Endothelial cell of umbilical vein (primary cell): ENCODE results near the gene VPS9D1. TPM values are rescaled to one million over a fixed set of nuclear protein-coding genes. Genes with fewer than 3 reads are reported as not detected.

Experiments used
- BruUV-seq: library from RNA; stranded (reverse); fragments of 400-500 nt; replicated peaks from 2 replicates; lab custom pipeline; 2021; lab: Mats Ljungman, UMichigan
- CTCF ChIA-PET: fragments of 300-600, 350-600 bp; sonication (Branson Sonifier 250); formaldehyde crosslinking; loops from one replicate; lab custom pipeline; 2021; ENCODE audit warnings: antibody characterized with exemption, inconsistent platforms; lab: Charles Lee
- POLR2A ChIA-PET: fragments of 300-600, 350-600 bp; sonication (Branson Sonifier 250); formaldehyde crosslinking; loops from one replicate; lab custom pipeline; 2021; ENCODE audit warnings: antibody characterized with exemption, inconsistent platforms; lab: Charles Lee
- DNase-seq: peaks from one replicate; pipeline ENCODE4 v3.0.0-alpha.2; 2011; ENCODE audit warnings: low read depth, low spot score
- FAIRE-seq: peaks from 2 replicates; lab custom pipeline; 2011; peaks lifted over from hg19 to GRCh38; lab: Jason Lieb, UNC
- H2AFZ ChIP-seq: 2 replicates; pipeline ENCODE4 v1.6.0; 2012; ENCODE audit warnings: low read depth, low read length, control low read depth, inconsistent platforms
- H3K27ac ChIP-seq: 2 replicates; pipeline ENCODE4 v1.5.1; 2011; ENCODE audit warnings: low read depth, mild to moderate bottlenecking, control low read depth, low read length, moderate library complexity; ENCODE audit not compliant: insufficient read depth
- H3K27me3 ChIP-seq, 2 experiments: 2 replicates each; pipeline versions ENCODE4 v1.6.0 to v1.6.1; 2011; ENCODE audit warnings: low read length in 2 of 2, mixed read lengths in 1 of 2; ENCODE audit not compliant: control insufficient read depth in 2 of 2, insufficient read depth in 2 of 2
- H3K36me3 ChIP-seq, 2 experiments: 2 replicates in 1 of 2; 3 replicates in 1 of 2; pipeline ENCODE4 v1.5.1; 2011; ENCODE audit warnings: low read length in 2 of 2, mild to moderate bottlenecking in 1 of 2, moderate library complexity in 1 of 2; ENCODE audit not compliant: control insufficient read depth in 2 of 2, insufficient read depth in 2 of 2; ENCODE audit errors: extremely low read depth in 1 of 2
- H3K4me1 ChIP-seq: 3 replicates; pipeline ENCODE4 v1.5.1; 2011; ENCODE audit warnings: mild to moderate bottlenecking, low read length; ENCODE audit not compliant: control insufficient read depth, insufficient read depth; ENCODE audit errors: extremely low read depth
- H3K4me2 ChIP-seq: 2 replicates; pipeline ENCODE4 v1.6.1; 2011; ENCODE audit warnings: low read length, control low read depth, mixed read lengths; ENCODE audit not compliant: insufficient read depth
- H3K4me3 ChIP-seq, 3 experiments: fragments of 200-600 bp in 1 of 3; sonication (generic), shearing (Covaris generic) in 1 of 3; replicated peaks in 1 of 3; 2 replicates each; pipeline ENCODE4 v1.5.1; 2011 to 2016; ENCODE audit warnings: control low read depth in 3 of 3, low read length in 3 of 3, mild to moderate bottlenecking in 2 of 3, inconsistent platforms in 1 of 3, low read depth in 1 of 3, moderate library complexity in 1 of 3; ENCODE audit not compliant: insufficient read depth in 1 of 3
- H3K79me2 ChIP-seq: 2 replicates; pipeline ENCODE4 v1.6.0; 2012; ENCODE audit warnings: low read length, inconsistent platforms; ENCODE audit not compliant: control insufficient read depth, insufficient read depth
- H3K9ac ChIP-seq: replicated peaks from 2 replicates; pipeline ENCODE3; 2011; ENCODE audit warnings: low read length, control low read depth; ENCODE audit not compliant: insufficient read depth; ENCODE audit errors: extremely low read depth
- H3K9me1 ChIP-seq: replicated peaks from 3 replicates; pipeline ENCODE4 v1.6.0; 2011; ENCODE audit warnings: mild to moderate bottlenecking, low read length; ENCODE audit not compliant: control insufficient read depth, insufficient read depth; ENCODE audit errors: extremely low read depth
- H3K9me3 ChIP-seq: replicated peaks from 2 replicates; pipeline ENCODE4 v1.5.1; 2012; ENCODE audit warnings: low read length, inconsistent platforms; ENCODE audit not compliant: control insufficient read depth, insufficient read depth
- H4K20me1 ChIP-seq: replicated peaks from 2 replicates; pipeline ENCODE3; 2011; ENCODE audit warnings: mild to moderate bottlenecking, low read length; ENCODE audit not compliant: control insufficient read depth, insufficient read depth; ENCODE audit errors: extremely low read depth
- CTCF ChIP-seq, 2 donors: IDR thresholded peaks; 1 replicate in 1 of 2; 2 replicates in 1 of 2; pipeline ENCODE4 v1.5.1; 2011; ENCODE audit warnings: low read length in 2 of 2, mild to moderate bottlenecking in 2 of 2, moderate library complexity in 2 of 2, control low read depth in 1 of 2, inconsistent platforms in 1 of 2, low read depth in 1 of 2; ENCODE audit not compliant: insufficient read depth in 1 of 2; ENCODE audit errors: extremely low read depth in 1 of 2
- EZH2 ChIP-seq: IDR thresholded peaks from 2 replicates; pipeline ENCODE4 v1.6.1; 2012; ENCODE audit warnings: borderline replicate concordance, low read depth, mild to moderate bottlenecking, moderate library complexity, low read length, inconsistent platforms; ENCODE audit not compliant: severe bottlenecking
- FOS ChIP-seq: IDR thresholded peaks from 2 replicates; pipeline ENCODE4 v1.6.1; 2011; ENCODE audit warnings: mild to moderate bottlenecking, low read length, moderate library complexity, borderline replicate concordance; ENCODE audit not compliant: insufficient read depth
- GATA2 ChIP-seq: IDR thresholded peaks from 2 replicates; pipeline ENCODE4 v1.7.0; 2011; ENCODE audit warnings: low read depth, mild to moderate bottlenecking, moderate library complexity, mixed read lengths, low read length; ENCODE audit not compliant: insufficient read length, insufficient read depth
- JUN ChIP-seq: IDR thresholded peaks from 2 replicates; pipeline ENCODE4 v1.6.1; 2011; ENCODE audit warnings: borderline replicate concordance, low read depth; ENCODE audit not compliant: insufficient read length, insufficient read depth
- MAX ChIP-seq: IDR thresholded peaks from 2 replicates; pipeline ENCODE4 v1.6.1; 2011; ENCODE audit not compliant: insufficient read depth, insufficient read length
- MYC ChIP-seq: IDR thresholded peaks from one replicate; pipeline ENCODE4 v1.6.1; 2011; ENCODE audit warnings: mild to moderate bottlenecking, low read depth, low read length
- POLR2A ChIP-seq: IDR thresholded peaks from 2 replicates; pipeline ENCODE4 v1.6.1; 2012; ENCODE audit warnings: low read depth, mild to moderate bottlenecking, control low read depth, low read length
- POLR2AphosphoS5 ChIP-seq: IDR thresholded peaks from 2 replicates; pipeline ENCODE4 v1.6.1; 2012; ENCODE audit warnings: low read depth, mild to moderate bottlenecking, control low read depth, low read length, moderate library complexity; ENCODE audit not compliant: insufficient read depth
- dilution Hi-C: fragments of 300-500 bp; cut with MboI; formaldehyde crosslinking; loops from one replicate; pipeline ENCODE4 v1.15.0; 2019; ENCODE audit warnings: low sequenced_read_pairs; ENCODE audit not compliant: extremely low pct_ligation_motif_present
- intact Hi-C: fragments of 100-400 bp; cut with micrococcal nuclease; formaldehyde crosslinking; loops from one replicate; pipeline ENCODE4 v1.10.0; 2022
- polyA plus RNA-seq, 4 experiments: library from polyadenylated mRNA; depleted of rRNA in 3 of 4; stranded (reverse) in 3 of 4; unstranded in 1 of 4; fragments of >200 nt; gene quantifications; 2 replicates each; pipeline versions ENCODE4 v1.2.1 to v1.2.3, GENCODE V29; 2011 to 2012; ENCODE audit warnings: missing spikeins in 1 of 4
- total RNA-seq: library from RNA; stranded (reverse); gene quantifications from 2 replicates; pipeline ENCODE4 v1.2.3, GENCODE V29; 2021

Gene VPS9D1
- total and polyA plus RNA-seq, 2 donors (not counting 3 experiments of a cell fraction or from before 2014, with no cell fraction given), result 15.5 to 17.3 TPM

GRCh38 chr16:89705006-89705405, 15.7 kb downstream of the VPS9D1 start:
- POLR2A ChIA-PET, result interaction anchor here (0.6 kb wide), 1 partner anchor 245 kb away, joined by 3 read pairs; no protein-coding TSS in a partner anchor
- dilution Hi-C loops, result no loop called here

More at GRCh38 chr16:89705006-89705405, 15.7 kb downstream of the VPS9D1 start:
- TF ChIP-seq JUN (no peak), FOS (no peak), MAX (no peak), GATA2 (no peak), CTCF (IDR thresholded peaks at IDR 0.05; ENCODE audit: extremely low read depth in 1 of 2, insufficient read depth in 1 of 2, low read depth in 1 of 2, low read length in 2 of 2) (no peak), POLR2A (no peak), POLR2AphosphoS5 (no peak), MYC (no peak), EZH2 (no peak)
- FAIRE-seq (no peak), DNase-seq (no peak)
- Histone ChIP-seq H4K20me1 (no peaks in the 10 kb centered on the region), H3K9me3 (no peaks in the 10 kb centered on the region), H2AFZ (no peak overlapping the region), H3K27me3 (no peaks in the 10 kb centered on the region), H3K4me3 (no peak overlapping the region), H3K9me1 (no peaks in the 10 kb centered on the region), H3K4me2 (no peak overlapping the region), H3K36me3 (no peaks in the 10 kb centered on the region), H3K9ac (no peak overlapping the region), H3K4me1 (peaks cover 9% of the 10 kb centered on the region), H3K27ac (no peak overlapping the region), H3K79me2 (no peaks in the 10 kb centered on the region)
- BruUV-seq, result no TSS peak
- CTCF ChIA-PET, result interaction anchor here (1.7 to 6.4 kb wide), 6 partner anchors 14 to 156 kb away, joined by 6 to 119 read pairs (median 12); no protein-coding TSS in a partner anchor
- intact Hi-C loops, result no loop called here
